Prostate gland (tissue), 2 donors: ENCODE results near the gene PYGO1.

Source experiments
- CTCF ChIP-seq, 4 experiments: fragments of 200-600 bp in 2 of 4; fragments of 450-650 bp in 2 of 4; sonication (generic) in 2 of 4; IDR thresholded peaks; 1 replicate in 3 of 4; 2 replicates in 1 of 4; pipeline ENCODE4 v1.5.1; 2016 to 2019; ENCODE audit warnings: antibody characterized with exemption in 4 of 4, mild to moderate bottlenecking in 2 of 4, moderate library complexity in 2 of 4
- POLR2A ChIP-seq: fragments of 450-650 bp; IDR thresholded peaks from one replicate; pipeline ENCODE4 v1.6.1; 2016; ENCODE audit warnings: antibody characterized with exemption, mild to moderate bottlenecking
- POLR2AphosphoS5 ChIP-seq: sonication (generic); formaldehyde crosslinking; IDR thresholded peaks from one replicate; pipeline ENCODE4 v1.6.1; 2017; ENCODE audit warnings: antibody characterized with exemption

DNA sequence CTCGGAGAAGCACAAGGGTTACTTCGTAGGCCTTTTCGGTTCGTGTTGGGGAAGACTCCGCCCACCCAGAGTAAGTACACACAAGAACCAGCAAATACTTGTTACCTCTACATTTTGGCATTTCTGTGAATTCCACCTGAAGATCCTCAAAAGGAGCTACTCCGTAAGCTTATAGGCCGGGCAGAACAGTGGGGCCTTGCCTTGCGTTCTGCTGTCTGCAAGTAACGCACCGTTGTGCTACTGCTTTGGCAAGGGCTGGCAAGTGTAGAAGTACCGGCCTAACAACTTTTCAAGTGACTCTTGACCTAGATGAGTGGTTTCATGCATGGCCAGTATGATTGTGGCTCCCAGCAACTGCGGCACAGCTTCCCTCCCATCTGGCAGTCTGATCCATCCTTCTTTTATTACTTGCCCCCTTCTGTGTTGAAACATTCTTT, 73.7 kb downstream of the PYGO1 start:
- TF ChIP-seq POLR2A (no peak), CTCF (IDR thresholded peaks at IDR 0.05) (no peak), POLR2AphosphoS5 (no peak)
